Uterus (tissue), 2 donors: ENCODE data around the gene EIF6.

Source experiments
- POLR2A ChIP-seq, 2 donors: fragments of 450-650 bp; IDR thresholded peaks; one replicate each; pipeline ENCODE4 v1.6.1; 2016; ENCODE audit warnings: antibody characterized with exemption in 2 of 2, mild to moderate bottlenecking in 1 of 2, moderate library complexity in 1 of 2
- TF ChIP-seq, protein P1 (sequence below), 4 experiments: fragments of 200-600 bp in 2 of 4; fragments of 450-650 bp in 2 of 4; sonication (generic) in 2 of 4; IDR thresholded peaks; one replicate each; pipeline ENCODE4 v1.5.1; 2016 to 2019; ENCODE audit warnings: antibody characterized with exemption in 4 of 4, mild to moderate bottlenecking in 2 of 4, moderate library complexity in 1 of 4

DNA sequence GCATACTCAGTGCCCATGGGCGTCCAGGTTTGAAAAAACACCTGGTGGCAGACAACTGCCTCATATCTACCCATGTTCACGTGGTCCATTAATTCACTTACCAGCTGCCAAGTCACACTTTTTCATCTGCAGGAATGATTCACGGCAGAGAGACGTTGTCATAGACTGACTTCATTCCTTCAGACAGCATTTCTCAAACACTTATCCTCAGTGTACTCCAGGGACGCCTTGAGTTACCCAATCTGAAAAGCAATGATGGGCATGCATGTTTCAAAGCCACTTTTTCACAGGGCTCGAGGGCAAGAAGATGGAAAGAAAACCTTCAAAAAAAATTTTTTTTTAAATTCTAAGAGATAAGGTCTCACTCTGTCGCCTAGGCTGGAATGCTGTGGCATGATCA, 12.7 kb downstream of the EIF6 start:
- TF ChIP-seq, protein P1, sequence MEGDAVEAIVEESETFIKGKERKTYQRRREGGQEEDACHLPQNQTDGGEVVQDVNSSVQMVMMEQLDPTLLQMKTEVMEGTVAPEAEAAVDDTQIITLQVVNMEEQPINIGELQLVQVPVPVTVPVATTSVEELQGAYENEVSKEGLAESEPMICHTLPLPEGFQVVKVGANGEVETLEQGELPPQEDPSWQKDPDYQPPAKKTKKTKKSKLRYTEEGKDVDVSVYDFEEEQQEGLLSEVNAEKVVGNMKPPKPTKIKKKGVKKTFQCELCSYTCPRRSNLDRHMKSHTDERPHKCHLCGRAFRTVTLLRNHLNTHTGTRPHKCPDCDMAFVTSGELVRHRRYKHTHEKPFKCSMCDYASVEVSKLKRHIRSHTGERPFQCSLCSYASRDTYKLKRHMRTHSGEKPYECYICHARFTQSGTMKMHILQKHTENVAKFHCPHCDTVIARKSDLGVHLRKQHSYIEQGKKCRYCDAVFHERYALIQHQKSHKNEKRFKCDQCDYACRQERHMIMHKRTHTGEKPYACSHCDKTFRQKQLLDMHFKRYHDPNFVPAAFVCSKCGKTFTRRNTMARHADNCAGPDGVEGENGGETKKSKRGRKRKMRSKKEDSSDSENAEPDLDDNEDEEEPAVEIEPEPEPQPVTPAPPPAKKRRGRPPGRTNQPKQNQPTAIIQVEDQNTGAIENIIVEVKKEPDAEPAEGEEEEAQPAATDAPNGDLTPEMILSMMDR (IDR thresholded peaks at IDR 0.05), result no peak
- no peak for TF ChIP-seq POLR2A (IDR thresholded peaks at IDR 0.05)
